Hematopoietic multipotent progenitor cell treated with erythropoietin and hydrocortisone succinate and interleukin-3 and kit ligand, for 15 days (in vitro differentiated cells): ENCODE results near the gene GPR173.

Source experiments
- DNase-seq: peaks from one replicate; pipeline ENCODE4 v3.0.0-alpha.2; 2015; ENCODE audit warnings: low spot score

GPR173 gene

DNA sequence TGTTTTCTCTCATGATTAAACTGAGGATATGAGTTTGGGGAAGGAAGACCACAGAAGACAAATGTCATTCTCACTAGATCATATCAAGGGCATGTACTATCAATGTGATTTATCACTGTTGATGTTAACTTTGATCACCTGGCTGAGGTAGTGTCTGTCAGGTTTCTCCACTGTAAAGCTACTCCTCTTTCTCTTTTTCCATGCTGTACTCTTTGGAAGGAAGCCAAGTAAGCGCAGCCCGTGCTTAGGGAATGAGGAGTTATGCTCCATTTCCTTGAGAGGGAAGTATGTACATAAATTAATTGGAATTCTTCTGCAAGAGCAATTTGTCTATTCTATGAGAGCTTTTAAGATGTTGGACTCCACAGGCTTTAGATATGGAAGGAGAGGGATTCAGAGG is 41.3 kb downstream of the GPR173 start:
- DNase-seq = no peak

DNA sequence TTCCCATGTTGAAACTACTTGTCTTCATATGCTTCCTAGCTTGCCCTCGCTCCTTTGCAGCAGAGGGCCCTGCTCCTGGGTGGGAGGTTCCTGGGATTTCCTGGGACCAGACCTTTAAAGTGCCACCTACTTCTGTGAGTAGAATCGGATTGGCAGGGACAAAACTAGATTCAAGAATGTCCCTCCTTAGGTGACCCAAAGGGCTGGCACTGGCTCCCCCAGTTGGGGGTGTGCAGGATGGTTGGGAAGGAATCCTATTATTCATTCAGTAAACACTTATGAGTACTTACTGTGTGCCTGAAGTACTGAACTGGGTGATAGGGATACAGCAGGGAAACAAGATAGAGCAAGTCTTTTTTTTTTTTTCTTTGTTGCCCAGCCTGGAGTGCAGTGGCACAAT is 42.8 kb downstream of the GPR173 start:
- DNase-seq = no peak

DNA sequence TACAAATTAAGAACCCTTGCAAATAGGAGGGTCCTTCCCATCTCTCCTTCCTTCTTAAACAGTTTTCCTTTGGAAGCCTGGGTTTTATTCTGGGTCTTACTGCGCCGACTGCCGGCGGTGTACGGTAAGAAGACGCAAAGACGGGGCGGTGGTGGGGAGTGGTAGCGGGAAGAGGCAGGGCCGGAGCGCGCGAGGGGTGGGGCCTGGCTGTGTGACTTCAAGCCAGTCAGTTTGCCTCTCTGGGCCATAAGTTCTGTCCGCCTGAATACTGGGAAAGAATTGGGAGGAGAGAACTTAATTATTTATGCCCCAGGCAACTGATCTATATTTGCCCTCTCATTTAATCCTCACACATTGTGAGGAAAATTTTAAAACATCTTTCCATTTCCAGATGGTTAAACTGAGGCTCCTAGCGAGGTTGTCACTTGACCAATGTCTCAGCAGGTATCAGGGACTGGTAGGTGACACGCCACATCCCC is 44.6 kb downstream of the GPR173 start:
- DNase-seq = peak; percentile 69

DNA sequence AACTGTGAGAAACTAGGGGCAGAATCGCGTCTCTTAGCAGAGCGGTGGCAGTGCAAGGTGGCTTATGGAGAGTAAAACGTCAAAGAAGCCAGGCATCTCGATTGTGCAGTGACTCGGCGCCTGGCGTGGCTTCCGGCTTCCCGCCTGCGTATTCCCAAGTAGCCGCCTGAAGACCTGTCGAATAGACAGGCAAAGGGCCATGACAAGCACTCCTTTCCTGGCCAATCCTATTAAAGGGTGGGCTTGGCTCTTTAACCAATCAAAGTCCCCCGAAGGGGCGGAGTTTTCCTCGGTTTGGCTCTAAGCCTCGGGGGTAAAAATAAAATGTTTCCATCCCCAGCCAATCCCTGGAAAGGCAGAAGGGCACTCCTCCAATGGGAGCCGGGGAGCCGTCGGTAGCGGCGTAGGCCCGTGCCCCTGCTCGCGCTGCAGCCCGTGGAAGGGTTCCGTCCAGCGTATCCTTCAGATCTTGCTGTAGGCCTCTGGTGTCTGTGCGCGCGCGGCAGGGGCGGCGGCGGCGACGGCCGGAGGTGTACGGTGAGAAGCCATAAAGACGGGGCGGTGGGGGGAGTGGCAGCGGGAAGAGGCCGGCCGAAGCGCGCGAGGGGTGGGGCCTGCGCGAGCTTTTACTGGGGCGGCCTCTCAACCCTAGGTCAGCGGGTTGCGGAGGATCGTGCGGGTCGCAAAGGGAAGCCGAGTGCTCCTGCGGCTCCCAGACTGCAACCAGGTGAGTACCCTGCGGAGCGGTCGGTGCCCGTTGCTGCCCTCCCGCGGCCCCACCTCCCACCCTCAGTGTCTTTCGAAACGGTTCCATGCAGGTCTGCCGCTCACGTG is 45.4 kb downstream of the GPR173 start, which contains the start of gene KANTR:
Gene KANTR (plus strand): TSS at position 395 of the 834 bp plus-strand sequence. CDS start 30,131 bp downstream, outside the sequence.
- DNase-seq = peak; percentile 80

DNA sequence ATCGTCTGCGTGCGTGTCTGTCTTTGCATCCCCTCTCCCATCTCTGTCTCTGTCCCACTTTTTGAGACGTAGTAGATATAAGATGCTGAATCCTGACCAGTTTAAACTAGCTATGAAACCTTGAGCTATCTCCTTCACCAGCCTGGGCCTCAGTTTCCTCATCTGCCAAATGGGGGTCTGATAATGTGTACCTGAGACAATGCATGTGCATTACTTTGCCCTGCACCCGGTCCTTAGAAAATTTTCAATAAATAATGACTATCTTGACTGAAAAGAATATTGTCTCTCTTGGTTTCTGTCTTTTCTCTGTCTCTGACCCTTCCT is 46.0 kb downstream of the GPR173 start:
- DNase-seq = no peak

DNA sequence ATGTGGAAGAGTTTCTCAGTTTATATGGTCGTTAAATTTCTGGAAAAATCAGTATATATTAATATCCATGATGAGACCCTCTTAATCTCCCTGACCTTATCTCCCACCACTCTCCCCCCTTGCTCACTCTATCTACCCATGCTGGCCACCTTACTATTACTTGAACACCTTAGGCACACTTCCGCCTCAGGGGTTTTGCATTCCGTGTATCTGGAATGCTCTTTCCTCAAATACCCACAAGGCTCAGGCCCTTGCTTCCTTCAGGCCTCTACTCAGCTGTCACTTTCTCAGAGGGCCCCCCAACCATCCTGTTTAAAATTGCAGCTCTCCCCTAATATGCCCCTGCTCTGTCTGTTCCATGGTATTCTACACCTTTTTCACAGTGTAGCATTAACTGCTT is 47.2 kb downstream of the GPR173 start:
- DNase-seq = no peak

DNA sequence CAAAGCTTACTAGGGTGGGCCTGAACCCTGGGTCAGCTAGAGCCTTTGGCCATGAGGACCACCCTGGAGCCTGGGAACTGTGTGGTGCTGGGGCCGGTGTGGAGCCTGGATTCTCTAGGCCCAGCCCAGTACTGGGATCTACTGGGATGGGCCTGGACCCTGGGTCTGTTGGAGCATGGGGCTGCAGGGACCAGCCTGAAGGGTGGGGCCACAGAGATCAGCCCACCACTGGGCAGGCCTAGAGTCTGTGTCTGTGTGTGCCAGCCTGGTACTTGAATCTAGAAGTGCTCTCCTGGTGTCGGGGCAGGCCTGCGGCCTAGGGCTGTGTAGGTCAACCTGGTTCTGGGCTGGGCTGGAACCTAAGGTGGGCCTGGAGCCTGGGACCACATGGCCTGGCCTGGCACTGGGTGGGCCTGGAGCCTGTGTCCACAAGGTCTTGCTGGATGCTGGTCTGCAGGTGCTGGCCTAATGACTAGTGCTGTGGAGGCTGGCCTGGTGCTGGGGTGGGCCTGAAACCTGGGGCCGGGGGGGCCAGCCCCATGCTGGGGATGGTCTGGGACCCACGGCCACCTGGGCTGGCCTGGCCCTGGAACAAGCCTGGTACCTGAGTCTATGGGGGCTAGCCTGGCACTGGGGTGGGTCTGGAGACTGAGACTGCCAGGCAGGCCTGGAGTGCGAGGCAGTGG is 66.4 kb downstream of the GPR173 start:
- no peak for DNase-seq

DNA sequence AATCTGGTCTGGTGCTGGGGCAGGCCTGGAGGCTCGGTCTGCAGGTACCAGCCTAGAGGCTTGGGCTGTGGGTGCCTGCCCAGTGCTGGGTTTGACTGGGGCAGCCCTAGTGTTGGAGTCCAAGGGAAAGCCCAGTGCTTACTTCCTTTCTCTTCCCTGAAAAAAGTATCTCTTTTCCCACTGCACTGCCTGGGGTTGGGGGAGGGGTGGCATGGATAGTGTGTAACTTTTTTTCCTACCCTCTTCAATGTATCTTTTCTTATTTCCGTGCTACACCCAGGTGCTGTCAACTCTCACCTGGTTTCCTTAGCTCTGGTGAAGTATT is 66.9 kb downstream of the GPR173 start:
- DNase-seq = no peak

DNA sequence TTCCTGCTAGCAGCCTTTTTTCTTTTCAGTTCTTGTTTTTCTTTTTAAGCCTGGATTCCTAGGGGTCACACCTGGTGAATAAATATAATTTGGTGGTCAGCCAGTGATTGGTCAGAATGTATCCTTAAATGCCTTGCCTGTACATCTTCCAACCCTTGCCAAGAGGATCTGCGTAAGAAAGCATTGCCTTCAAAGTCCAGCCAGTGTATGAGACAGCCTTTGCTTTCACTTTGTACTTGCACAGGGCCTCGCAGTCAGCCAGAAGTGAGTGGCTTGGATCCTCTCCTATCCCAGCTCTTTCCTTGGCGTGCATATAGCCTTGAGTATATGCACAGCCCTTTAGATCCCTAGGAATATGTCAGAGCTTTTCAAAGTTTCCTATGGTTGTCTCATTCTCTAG is 67.5 kb downstream of the GPR173 start:
- no peak for DNase-seq

DNA sequence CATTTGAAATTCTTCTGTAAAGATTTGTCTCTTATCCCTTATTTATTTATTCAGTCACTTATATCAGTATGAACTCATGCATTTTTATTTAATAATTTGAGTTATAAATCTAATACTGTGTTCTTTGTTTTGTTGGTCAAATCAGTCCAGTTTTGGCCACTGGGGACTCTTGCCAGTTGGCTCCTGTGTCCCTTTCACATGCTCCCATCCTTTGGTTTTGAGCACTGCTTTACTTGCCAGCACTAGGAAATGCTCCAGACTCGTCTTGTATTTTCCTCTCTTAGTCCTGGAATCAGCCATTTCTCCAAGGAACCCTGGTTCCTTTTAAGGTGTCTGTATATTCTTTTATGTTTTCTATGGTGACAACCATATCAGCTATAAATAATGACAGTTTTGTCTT is 73.4 kb downstream of the GPR173 start:
- DNase-seq = no peak

DNA sequence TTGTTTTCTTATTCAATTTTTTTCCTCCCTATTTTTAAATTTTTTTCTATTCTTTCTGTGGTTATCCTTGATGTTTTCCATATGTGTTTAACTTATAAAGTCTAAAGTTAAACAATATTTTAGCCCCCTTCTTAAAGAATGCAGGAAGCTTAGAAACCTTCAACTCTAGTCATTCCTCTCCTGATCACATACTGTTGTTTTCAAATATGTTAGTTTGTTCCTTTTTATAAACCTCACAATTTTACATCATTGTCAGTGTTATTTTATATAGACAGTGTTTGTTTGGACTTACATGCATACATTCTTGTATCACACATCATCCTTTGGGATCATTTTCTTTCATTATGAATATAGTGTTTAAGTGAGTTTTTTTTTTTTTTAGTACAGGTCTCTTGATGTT is 76.9 kb downstream of the GPR173 start:
- DNase-seq = no peak

DNA sequence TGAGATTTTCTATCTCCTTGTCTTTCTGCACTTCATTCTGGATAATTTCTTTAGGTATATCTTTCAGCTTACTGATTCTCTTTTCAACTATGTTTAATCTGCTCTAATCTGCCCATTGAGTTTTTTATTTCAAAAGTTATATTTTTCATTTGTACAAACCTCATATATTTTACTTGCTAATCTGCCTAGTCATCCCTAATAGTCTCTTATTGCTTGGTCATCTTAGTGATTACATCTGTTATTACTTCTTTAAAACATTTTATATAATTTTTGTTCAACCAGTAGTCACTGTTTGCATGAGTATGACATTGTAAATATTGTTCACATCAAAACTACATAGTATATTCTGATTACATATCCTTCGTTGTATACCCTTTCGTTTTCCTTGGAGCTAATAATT is 77.8 kb downstream of the GPR173 start:
- no peak for DNase-seq

DNA sequence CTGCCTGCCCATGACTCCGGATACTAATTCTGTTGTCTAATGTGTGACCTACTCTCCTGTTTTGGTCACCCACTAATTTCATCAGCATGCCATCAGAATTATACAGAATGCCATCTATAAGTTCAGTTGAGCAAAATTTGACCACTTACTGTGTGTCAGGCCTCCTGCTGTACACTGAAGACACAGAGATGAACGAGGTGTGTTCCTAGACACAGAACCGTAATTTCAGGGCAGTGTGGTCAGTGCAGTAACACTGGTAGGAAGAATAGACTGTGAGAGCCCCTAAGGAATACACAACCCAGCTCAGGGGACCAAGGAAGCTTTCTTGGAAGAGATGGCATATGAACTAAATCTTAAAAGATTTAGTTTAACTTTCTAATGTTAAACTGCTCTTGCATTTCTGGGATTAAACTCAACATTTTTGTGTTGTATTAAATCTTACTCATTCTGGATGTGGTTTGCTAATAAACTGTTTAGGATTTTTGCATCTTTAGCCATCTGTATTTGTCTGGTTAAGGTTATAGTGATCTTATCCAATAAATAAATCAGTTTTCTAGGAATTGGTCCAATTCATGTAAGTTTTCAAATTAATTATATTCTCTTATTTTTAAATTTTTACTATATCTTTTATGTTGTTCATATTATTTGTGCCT is 79.6 kb downstream of the GPR173 start:
- no peak for DNase-seq
